Measurements from ENCODE around the gene GAB2. TPM values are rescaled to one million over a fixed set of nuclear protein-coding genes. Genes with fewer than 3 reads are reported as not detected.

GAB2 gene
- total RNA-seq, 2 experiments from 2014 or later, result 23.8 to 29.9 TPM

DNA sequence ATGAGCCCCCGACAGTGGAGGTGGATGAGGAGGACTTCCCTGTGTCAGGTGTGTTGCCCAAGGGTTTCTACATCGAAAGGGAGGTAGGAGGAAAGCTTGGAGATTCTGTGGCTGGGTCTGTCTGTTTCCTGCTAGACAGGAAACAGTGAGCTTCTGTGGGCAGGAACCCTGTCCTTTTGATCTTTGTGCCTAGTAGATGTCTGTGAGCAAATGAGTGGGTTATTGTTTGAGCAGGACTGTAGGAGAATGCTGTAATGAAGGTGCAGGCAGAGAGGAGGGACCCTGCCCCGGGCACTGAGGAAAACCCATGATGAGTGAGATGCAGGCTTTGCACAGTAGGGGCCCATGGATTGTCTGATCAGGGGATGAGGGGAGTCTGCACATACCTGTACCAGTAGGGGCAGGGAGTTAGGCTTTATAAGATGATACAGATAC lies 214.9 kb downstream of the GAB2 start:
- DNase-seq (peak; percentile 67), ATAC-seq (peak; percentile 91)
- peak overlapping the region; percentile 91 for H3K27ac Mint-ChIP-seq
- CTCF ChIA-PET, result interaction anchor here (1.0 to 2.2 kb wide), 7 partner anchors 9 to 362 kb away, joined by 3 to 7 read pairs (median 4); partner anchors contain the start of genes GAB2, KCTD21 and USP35
- H3K27me3 Mint-ChIP-seq, result no peaks in the 10 kb centered on the region
- H3K4me1 Mint-ChIP-seq, result peaks cover 28% of the 10 kb centered on the region
- H3K36me3 Mint-ChIP-seq, result peaks cover 11% of the 10 kb centered on the region
- H3K4me3 Mint-ChIP-seq, result peak overlapping the region; percentile 68
- no peaks in the 10 kb centered on the region for H3K9me3 Mint-ChIP-seq (ENCODE audit: low read depth)

DNA sequence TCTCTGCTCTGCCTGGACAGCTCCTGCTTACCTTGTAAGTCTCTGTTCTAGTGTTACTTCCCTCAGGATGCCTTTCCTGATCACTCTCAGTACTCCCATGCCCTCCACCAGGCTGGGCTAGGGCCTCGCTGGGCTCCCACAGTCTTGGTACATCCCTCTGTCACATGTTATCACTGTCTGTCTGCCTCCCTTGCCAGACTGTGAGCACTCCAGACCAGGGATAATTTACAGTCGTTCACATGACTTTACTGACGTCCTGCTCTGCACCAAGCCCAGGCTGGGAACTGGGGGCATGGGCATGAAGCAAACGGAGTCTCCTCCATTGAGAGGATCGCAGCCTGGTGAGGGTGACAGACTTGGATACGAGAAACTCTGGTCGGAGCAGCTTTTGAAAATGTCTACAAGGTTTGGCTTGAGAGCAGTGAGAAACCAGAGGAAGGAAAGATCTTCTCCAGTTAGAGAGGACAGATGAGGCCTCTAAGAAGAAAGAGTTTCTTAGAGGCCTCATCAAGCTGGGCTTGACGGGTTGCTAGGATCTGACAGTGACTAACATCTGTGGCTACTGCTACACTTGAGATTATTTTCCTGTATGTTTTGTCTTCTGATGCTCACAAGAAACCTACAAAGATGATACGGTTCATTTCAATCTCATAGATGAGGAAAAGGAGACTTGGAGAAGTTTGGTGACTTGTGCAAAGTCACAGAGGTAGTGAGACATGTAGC lies 216.4 kb downstream of the GAB2 start:
- H3K36me3 Mint-ChIP-seq, result peaks cover 11% of the 10 kb centered on the region
- H3K4me1 Mint-ChIP-seq, result peaks cover 28% of the 10 kb centered on the region
- H3K4me3 Mint-ChIP-seq, result no peak overlapping the region
- H3K27ac Mint-ChIP-seq, result peak overlapping the region; percentile 39
- no peaks in the 10 kb centered on the region for H3K9me3 Mint-ChIP-seq (ENCODE audit: low read depth)
- ATAC-seq, result no peak
- no peaks in the 10 kb centered on the region for H3K27me3 Mint-ChIP-seq
- DNase-seq, result no peak
- CTCF ChIA-PET, result interaction anchor here (1.0 to 2.2 kb wide), 2 partner anchors 11 to 363 kb away, joined by 5 to 7 read pairs; no protein-coding TSS in a partner anchor

DNA sequence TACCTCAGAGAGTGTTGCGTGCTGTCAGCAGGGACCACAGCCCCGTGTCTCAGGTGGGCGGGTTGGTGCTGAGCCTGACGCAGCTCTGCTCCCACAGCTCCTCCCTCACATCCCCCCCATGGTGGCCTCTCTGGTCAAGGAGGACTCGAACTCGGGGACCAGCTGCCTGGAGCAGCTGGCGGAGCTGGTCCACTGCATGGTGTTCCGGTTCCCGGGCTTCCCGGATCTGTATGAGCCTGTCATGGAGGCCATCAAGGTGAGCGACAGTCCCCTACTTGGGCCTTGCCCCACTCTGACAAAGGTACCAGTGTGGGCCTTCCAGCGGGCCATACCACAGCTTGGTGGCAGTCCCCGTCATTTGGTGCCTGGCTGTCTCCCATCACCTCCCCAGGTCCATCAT lies 217.1 kb downstream of the GAB2 start:
- Mint-ChIP-seq H3K9me3 (ENCODE audit: low read depth) (no peaks in the 10 kb centered on the region), H3K36me3 (peaks cover 11% of the 10 kb centered on the region), H3K4me3 (no peak overlapping the region), H3K27me3 (no peaks in the 10 kb centered on the region), H3K4me1 (peaks cover 28% of the 10 kb centered on the region), H3K27ac (no peak overlapping the region)
- CTCF ChIA-PET, result no interaction called here
- DNase-seq, result no peak
- ATAC-seq, result no peak

DNA sequence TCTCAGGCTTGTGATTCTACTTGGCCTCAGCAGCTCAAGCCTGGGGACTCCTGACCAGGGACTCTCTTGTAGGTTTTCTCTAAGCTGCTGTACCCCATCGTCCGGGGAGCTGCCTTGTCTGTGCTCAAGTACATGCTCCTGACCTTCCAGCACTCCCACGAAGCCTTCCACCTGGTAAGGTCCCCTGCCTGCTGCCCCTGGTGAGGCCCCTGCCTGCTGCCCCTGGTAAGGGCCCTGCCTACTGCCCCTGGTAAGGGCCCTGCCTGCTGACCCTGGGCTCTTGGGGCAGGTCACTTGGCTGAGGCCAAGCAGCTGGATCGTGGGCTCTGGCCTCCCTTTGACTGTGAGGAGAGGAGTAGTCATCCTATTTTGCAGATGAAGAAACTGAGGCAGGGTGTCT lies 217.6 kb downstream of the GAB2 start:
- CTCF ChIA-PET, result no interaction called here
- Mint-ChIP-seq H3K36me3 (peaks cover 11% of the 10 kb centered on the region), H3K4me1 (peaks cover 28% of the 10 kb centered on the region), H3K27me3 (no peaks in the 10 kb centered on the region), H3K9me3 (ENCODE audit: low read depth) (no peaks in the 10 kb centered on the region), H3K4me3 (no peak overlapping the region), H3K27ac (no peak overlapping the region)
- ATAC-seq (no peak), DNase-seq (no peak)

DNA sequence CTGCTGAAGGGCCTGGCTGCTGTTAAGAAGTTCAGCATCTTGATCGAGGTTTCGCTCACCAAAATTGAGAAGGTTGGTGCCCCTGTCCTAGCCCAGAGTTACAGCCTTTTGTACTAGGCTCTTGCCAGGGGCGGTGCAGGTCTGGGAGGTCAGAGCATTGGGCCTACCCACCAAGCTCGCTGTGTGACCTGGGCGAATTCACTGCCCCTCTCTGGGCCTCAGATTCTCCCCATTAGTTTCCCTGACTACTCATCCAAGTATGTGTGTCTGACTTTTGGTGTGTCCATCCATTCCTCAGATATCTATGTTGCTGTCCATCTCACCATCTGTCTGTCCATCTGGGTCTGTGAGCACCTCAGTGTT lies 218.0 kb downstream of the GAB2 start:
- CTCF ChIA-PET, result no interaction called here
- no peak for DNase-seq
- H3K9me3 Mint-ChIP-seq (ENCODE audit: low read depth), result no peaks in the 10 kb centered on the region
- no peak for ATAC-seq
- H3K4me1 Mint-ChIP-seq, result peaks cover 29% of the 10 kb centered on the region
- no peak overlapping the region for H3K4me3 Mint-ChIP-seq
- H3K36me3 Mint-ChIP-seq, result peaks cover 11% of the 10 kb centered on the region
- H3K27me3 Mint-ChIP-seq, result no peaks in the 10 kb centered on the region
- H3K27ac Mint-ChIP-seq, result no peak overlapping the region

DNA sequence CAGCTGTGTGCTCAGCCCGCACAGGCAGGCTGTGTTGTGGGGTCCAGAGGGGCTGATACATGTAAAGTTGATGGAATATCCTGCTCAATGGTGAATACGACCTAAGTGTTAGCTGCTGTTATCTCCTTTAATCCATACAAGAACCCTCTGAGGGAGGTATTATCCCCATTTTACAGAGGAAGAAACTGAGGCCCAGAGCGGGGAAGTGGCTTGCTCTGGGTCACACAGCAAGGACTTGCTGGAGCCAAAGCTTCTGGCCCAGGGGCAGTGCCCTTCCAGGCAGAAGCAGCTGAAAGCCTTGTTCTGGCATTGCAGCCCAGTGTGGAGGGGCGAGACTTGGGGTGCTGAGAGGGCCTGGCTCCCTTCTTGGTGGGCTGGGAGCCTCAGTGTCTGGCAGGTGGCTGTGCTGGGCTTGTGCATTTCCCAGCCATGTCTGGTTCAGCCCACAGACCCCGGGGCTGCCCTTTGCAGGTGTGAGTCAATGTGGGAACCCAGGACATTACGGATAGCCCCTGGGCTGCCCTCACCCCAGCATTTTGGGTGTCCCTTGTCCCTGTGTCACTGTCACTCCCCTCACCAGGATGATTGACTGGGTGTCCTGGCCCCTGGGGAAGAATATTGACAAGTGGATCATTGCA lies 218.5 kb downstream of the GAB2 start:
- H3K4me3 Mint-ChIP-seq, result no peak overlapping the region
- DNase-seq, result no peak
- H3K27me3 Mint-ChIP-seq, result no peaks in the 10 kb centered on the region
- CTCF ChIA-PET, result no interaction called here
- no peaks in the 10 kb centered on the region for H3K9me3 Mint-ChIP-seq (ENCODE audit: low read depth)
- peaks cover 31% of the 10 kb centered on the region for H3K4me1 Mint-ChIP-seq
- no peak overlapping the region for H3K27ac Mint-ChIP-seq
- peaks cover 8% of the 10 kb centered on the region for H3K36me3 Mint-ChIP-seq
- ATAC-seq, result no peak

DNA sequence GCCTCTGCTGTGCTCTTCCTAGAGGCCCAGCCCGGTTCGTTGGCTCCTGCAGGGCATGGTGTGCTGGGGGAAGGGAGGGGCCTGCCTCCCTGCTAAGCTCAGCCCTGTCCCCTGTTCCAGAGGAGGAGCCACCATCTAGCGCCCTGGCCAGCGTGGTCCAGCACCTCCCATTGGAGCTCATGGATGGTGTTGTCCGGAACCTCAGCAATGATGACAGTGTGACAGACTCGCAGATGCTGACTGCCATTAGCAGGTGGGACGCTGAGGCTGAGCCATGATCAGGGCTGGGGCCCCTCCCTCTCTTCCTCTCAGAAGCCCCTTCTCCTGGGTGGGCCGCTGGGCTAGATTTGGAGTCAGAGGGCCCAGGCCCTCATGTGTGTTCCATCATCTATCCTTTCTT lies 219.8 kb downstream of the GAB2 start:
- CTCF ChIA-PET, result no interaction called here
- peaks cover 8% of the 10 kb centered on the region for H3K36me3 Mint-ChIP-seq
- ATAC-seq, result no peak

DNA sequence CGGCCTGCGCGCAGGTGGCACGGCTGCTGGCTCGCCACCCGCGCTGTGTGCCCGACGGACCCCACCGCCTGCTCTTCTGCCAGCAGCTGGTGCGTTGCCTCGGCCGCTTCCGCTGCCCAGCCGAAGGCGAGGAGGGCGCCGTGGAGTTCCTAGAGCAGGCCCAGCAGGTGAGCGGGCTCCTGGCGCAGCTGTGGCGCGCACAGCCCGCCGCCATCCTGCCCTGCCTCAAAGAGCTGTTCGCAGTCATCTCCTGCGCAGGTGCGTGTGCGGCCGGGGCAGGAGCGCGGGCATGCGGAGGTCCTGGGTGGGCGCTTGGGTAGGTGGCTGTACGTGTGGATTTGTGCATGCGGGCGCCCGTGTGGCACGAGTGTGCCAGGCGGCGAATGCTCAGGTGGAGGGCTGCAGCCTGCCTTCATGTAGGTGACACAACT lies 220.9 kb downstream of the GAB2 start:
- DNase-seq (no peak), ATAC-seq (no peak)
- CTCF ChIA-PET, result no interaction called here
- Mint-ChIP-seq H3K4me3 (no peak overlapping the region), H3K27me3 (no peaks in the 10 kb centered on the region), H3K27ac (no peak overlapping the region), H3K36me3 (peaks cover 7% of the 10 kb centered on the region), H3K4me1 (peaks cover 18% of the 10 kb centered on the region), H3K9me3 (ENCODE audit: low read depth) (no peaks in the 10 kb centered on the region)

More for the DNA sequence above, 219.8 kb downstream of the GAB2 start:
- H3K27ac Mint-ChIP-seq, result no peak overlapping the region
- H3K27me3 Mint-ChIP-seq, result no peaks in the 10 kb centered on the region
- H3K9me3 Mint-ChIP-seq (ENCODE audit: low read depth), result no peaks in the 10 kb centered on the region
- peaks cover 28% of the 10 kb centered on the region for H3K4me1 Mint-ChIP-seq
- DNase-seq, result no peak
- no peak overlapping the region for H3K4me3 Mint-ChIP-seq

DNA sequence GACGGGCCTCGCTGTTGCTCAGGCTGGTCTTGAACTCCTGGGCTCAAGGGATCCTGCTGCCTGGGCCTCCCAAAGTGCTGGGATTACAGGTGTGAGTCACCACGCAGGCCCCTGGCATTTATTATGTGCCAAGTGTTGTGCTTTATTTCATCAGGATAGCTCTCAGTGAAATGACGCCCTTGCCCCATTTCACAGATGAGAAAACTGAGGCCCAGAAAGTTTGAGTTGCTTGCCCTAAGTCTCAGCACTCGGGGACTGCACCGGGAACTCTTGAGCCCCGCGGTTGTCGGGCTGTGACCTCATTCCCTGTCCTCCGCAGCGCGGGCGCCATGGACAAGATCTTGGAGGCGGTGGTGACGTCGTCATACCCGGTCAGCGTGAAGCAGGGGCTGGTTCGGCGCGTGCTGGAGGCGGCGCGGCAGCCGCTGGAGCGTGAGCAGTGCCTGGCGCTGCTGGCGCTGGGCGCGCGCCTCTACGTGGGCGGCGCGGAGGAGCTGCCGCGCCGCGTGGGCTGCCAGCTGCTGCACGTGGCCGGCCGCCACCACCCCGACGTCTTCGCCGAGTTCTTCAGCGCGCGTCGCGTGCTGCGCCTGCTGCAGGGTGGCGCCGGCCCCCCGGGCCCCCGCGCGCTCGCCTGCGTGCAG lies 221.6 kb downstream of the GAB2 start:
- ATAC-seq (no peak), DNase-seq (no peak)
- Mint-ChIP-seq H3K4me1 (peaks cover 15% of the 10 kb centered on the region), H3K9me3 (ENCODE audit: low read depth) (no peaks in the 10 kb centered on the region), H3K27me3 (no peaks in the 10 kb centered on the region), H3K36me3 (peaks cover 7% of the 10 kb centered on the region), H3K4me3 (no peak overlapping the region), H3K27ac (no peak overlapping the region)
- CTCF ChIA-PET, result no interaction called here

DNA sequence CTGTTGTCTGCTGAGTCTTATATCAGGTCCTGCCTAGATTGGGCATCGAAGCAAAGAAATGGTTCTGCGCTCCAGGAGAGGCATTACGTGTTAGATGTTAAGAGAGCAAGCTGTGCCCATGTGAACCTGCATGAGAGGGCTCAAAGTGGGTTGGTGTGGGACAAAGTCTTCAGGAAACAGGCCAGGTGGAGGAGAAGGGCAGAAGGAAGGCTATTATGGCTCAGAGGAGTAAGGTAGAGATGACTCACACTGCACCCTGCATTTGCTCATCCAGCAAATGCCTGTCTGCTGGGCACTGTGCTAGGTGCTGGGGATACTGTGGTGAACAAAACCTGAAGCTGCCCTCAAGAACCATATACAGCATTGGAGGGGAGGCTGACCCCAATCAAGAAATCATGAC lies 223.1 kb downstream of the GAB2 start:
- no peaks in the 10 kb centered on the region for H3K27me3 Mint-ChIP-seq
- no peak overlapping the region for H3K27ac Mint-ChIP-seq
- H3K4me3 Mint-ChIP-seq, result no peak overlapping the region
- no peak for DNase-seq
- CTCF ChIA-PET, result no interaction called here
- H3K36me3 Mint-ChIP-seq, result peaks cover 1% of the 10 kb centered on the region
- no peak for ATAC-seq
- H3K4me1 Mint-ChIP-seq, result peaks cover 29% of the 10 kb centered on the region
- H3K9me3 Mint-ChIP-seq (ENCODE audit: low read depth), result no peaks in the 10 kb centered on the region

DNA sequence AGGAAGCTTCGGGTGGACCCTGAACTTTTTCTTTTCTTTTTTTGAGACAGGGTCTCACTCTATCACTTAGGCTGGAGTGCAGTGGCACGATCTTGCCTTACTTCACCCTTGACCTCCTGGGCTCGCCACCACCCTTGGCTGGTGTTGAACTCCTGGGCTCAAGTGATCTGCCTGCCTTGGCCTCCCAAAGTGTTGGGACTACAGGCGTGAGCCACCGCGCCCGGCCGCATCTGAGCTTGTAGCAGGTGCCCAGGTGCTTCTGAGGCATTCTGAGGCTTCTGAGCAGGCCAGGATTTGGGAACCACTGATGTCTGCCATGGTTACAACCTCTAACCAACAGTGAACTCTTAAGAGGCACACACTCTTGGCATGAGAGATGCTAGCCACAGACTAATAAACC lies 223.8 kb downstream of the GAB2 start:
- Mint-ChIP-seq H3K36me3 (peaks cover 1% of the 10 kb centered on the region), H3K9me3 (ENCODE audit: low read depth) (no peaks in the 10 kb centered on the region), H3K27ac (no peak overlapping the region), H3K27me3 (no peaks in the 10 kb centered on the region), H3K4me1 (peaks cover 31% of the 10 kb centered on the region), H3K4me3 (no peak overlapping the region)
- ATAC-seq (no peak), DNase-seq (no peak)
- CTCF ChIA-PET, result interaction anchor here (1.1 kb wide), 1 partner anchor 9 kb away, joined by 4 read pairs; no protein-coding TSS in a partner anchor

DNA sequence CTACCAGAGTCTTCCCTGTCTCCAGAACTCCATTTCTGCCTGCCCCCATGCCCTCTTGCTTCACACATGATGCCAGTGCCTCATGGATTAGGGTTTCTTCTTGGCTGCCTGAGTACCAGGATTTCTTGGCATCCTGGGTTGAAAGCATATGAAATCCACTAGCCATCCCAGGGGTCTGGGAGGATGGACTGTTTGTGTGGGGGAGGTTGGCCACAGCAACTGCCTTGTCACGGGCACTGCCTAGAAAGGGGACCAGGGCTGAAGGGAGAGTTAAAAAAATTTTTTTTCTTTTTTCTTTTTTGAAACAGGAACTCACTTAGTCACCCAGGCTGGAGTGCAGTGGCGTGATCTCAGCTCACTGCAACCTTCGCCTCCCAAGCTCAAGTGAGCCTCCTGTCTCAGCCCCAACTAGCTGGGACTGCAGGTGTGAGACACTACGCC lies 224.7 kb downstream of the GAB2 start:
- CTCF ChIA-PET, result interaction anchor here (1.1 kb wide), 1 partner anchor 10 kb away, joined by 4 read pairs; no protein-coding TSS in a partner anchor
- DNase-seq, result no peak
- H3K4me3 Mint-ChIP-seq, result no peak overlapping the region
- H3K27me3 Mint-ChIP-seq, result no peaks in the 10 kb centered on the region
- peaks cover 31% of the 10 kb centered on the region for H3K4me1 Mint-ChIP-seq
- no peaks in the 10 kb centered on the region for H3K9me3 Mint-ChIP-seq (ENCODE audit: low read depth)
- peak overlapping the region; percentile 24 for H3K27ac Mint-ChIP-seq
- no peak for ATAC-seq
- H3K36me3 Mint-ChIP-seq, result peaks cover 1% of the 10 kb centered on the region

DNA sequence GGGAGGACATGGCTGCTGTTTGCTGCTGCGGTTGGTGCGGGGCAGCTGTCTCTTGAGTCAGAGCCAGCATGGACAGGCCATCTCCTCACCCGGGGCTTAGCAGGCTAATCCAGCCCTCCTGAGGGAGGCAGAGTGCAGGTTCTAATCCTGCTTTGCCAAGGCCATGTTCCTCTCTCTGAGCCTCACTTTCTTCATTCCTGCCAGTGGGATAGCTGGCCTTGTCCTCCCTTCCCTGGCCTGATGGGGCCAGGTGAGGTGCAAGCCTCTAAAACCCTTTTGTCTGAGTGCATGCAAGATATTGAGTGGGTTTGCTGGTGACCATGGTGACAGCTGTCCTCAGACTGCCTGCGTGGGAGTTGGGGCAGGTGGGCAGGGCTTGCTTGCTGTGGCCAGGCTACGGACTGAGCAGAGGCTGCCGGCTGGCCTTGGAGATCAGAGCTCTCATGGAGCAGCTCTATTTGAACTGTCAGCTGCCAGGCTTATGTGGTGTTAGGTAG lies 225.3 kb downstream of the GAB2 start:
- H3K27ac Mint-ChIP-seq, result no peak overlapping the region
- peaks cover 36% of the 10 kb centered on the region for H3K4me1 Mint-ChIP-seq
- CTCF ChIA-PET, result no interaction called here
- no peaks in the 10 kb centered on the region for H3K27me3 Mint-ChIP-seq
- peaks cover 1% of the 10 kb centered on the region for H3K36me3 Mint-ChIP-seq
- H3K9me3 Mint-ChIP-seq (ENCODE audit: low read depth), result no peaks in the 10 kb centered on the region
- H3K4me3 Mint-ChIP-seq, result no peak overlapping the region
- DNase-seq (no peak), ATAC-seq (no peak)
